Hindlimb muscle (tissue), 1 donor: ENCODE measurements around the gene GCKR. TPM values are rescaled to one million over a fixed set of nuclear protein-coding genes. Genes with fewer than 3 reads are reported as not detected.

Experiments used
- polyA plus RNA-seq: library from polyadenylated mRNA; unstranded; fragments of 120-200 nt; gene quantifications from one replicate; pipeline ENCODE4 v1.2.1, GENCODE V29; 2013; ENCODE audit not compliant: insufficient read length

Gene GCKR
- polyA plus RNA-seq, 1 donor: 0.22 TPM

Other genes with a start within 250 kb of the GCKR start
- 2.8 TPM for gene SLC30A3, start 233.8 kb upstream of the GCKR start, polyA plus RNA-seq
- 0.34 TPM for gene DNAJC5G, start 221.4 kb upstream of the GCKR start, polyA plus RNA-seq
- 128 TPM for gene TRIM54, start 214.4 kb upstream of the GCKR start, polyA plus RNA-seq
- 2.5 TPM for gene UCN, start 188.4 kb upstream of the GCKR start, polyA plus RNA-seq
- 46.8 TPM for gene MPV17, start 173.7 kb upstream of the GCKR start, polyA plus RNA-seq
- gene GTF3C2, start 140.1 kb upstream of the GCKR start, polyA plus RNA-seq: 32.5 TPM
- 34.4 TPM for gene EIF2B4, start 126.5 kb upstream of the GCKR start, polyA plus RNA-seq
- gene SNX17, start 126.2 kb upstream of the GCKR start, polyA plus RNA-seq: 75.0 TPM
- 15.4 TPM for gene ZNF513, start 116.1 kb upstream of the GCKR start, polyA plus RNA-seq
- gene PPM1G, start 87.2 kb upstream of the GCKR start, polyA plus RNA-seq: 57.8 TPM
- 115 TPM for gene NRBP1, start 68.2 kb upstream of the GCKR start, polyA plus RNA-seq
- gene KRTCAP3, start 54.5 kb upstream of the GCKR start, polyA plus RNA-seq: 1.4 TPM
- gene IFT172, start 7.1 kb upstream of the GCKR start, polyA plus RNA-seq: 27.5 TPM
- gene FNDC4, start 1.6 kb upstream of the GCKR start, polyA plus RNA-seq: 8.2 TPM
- gene ZNF512, start 86.2 kb downstream of the GCKR start, polyA plus RNA-seq: 42.3 TPM
- gene CCDC121, start 132.2 kb downstream of the GCKR start, polyA plus RNA-seq: 5.1 TPM
- gene GPN1, start 132.2 kb downstream of the GCKR start, polyA plus RNA-seq: 30.4 TPM
- 33.8 TPM for gene SUPT7L, start 166.8 kb downstream of the GCKR start, polyA plus RNA-seq
- gene SLC4A1AP, start 167.1 kb downstream of the GCKR start, polyA plus RNA-seq: 24.6 TPM